DMS114 treated with DMSO at 0.1 percent for 48 hours (cell line): ENCODE results near the gene NR6A1.

Source experiments
- DNase-seq: peaks from one replicate; lab custom pipeline; 2025; ENCODE audit not compliant: unreplicated experiment; lab: John Stamatoyannopoulos, UW

The NR6A1 gene

DNA sequence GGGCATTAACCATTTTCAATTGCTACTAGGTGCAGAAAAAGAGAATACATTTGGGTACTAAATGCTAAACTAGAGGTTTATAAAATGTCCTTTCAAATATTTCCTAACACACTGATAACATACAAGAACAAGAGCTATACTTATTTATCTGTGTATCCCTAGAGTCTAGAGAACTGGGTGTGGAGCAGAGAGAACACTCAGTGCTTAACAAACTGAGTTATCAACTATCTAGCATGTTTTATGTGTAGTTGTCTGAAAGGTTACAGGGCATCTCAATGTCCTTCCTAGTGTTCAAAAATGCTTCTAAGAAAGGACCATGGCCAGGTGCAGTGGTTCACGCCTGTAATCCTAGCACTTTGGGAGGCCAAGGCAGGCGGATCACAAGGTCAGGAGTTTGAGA lies 40.3 kb downstream of the NR6A1 start:
- no peak for DNase-seq

GRCh38 chr9:124726886-124727285 lies 44.2 kb downstream of the NR6A1 start:
- DNase-seq, result no peak

- DNase-seq, result no peak
Measured at GRCh38 chr9:124725068-124725452, 46.1 kb downstream of the NR6A1 start.

- DNase-seq, result no peak
Measured at GRCh38 chr9:124724415-124725067, 46.6 kb downstream of the NR6A1 start.

DNA sequence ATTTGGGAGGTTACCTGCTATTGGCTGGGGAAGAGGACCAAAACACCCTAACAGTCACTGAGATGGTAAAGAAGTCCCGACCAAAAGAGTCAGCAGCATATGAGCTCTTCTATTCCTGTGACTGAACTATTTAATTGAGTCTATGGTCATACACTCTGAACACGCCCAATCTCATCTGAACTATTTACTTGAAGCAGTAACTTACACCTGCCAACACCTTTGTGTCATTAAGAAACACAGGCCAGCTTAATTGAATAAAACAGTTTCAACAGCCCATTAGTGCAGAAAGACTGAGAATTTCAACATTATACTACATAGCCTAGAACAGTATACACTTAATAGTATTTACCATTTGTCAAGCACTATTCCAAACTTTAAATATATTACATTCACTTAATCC lies 47.8 kb downstream of the NR6A1 start:
- no peak for DNase-seq

DNA sequence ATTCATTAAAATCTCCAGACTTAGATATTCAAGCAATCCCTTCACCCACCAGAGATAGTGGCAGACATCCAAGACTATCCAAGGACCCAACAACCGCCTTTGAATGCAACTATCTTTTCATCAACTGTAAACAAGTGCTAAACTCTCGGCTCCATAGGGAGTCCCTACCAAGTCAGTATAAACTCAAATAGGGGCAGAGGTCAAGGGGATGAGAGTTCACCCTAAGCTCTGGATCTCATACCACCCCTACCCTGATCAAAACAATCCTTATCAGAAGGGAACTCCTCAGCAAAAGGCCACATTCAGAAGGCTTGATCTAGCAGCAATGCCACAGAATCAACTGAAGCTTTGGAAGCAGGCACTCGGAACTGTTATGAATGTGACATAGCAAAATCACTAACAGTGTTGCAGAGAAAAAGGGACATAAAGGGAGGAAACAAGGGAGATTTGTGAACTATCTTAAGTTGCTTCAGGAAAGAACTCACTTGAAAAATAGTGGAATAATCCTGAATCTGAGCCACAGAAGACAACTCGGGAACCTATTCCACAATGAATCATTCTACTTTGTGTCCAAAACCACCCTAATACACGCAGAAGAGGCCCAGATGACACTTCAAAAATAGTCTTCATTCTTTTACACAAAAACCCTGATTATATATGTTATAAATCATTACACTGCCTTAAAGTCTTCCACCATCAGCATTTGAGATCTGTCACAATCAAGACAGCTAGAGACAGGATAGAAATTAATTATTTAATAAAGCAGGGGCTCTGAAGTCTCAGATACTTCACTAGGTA lies 49.8 kb downstream of the NR6A1 start:
- no peak for DNase-seq

GRCh38 chr9:124720429-124721108 lies 50.5 kb downstream of the NR6A1 start:
- no peak for DNase-seq

DNA sequence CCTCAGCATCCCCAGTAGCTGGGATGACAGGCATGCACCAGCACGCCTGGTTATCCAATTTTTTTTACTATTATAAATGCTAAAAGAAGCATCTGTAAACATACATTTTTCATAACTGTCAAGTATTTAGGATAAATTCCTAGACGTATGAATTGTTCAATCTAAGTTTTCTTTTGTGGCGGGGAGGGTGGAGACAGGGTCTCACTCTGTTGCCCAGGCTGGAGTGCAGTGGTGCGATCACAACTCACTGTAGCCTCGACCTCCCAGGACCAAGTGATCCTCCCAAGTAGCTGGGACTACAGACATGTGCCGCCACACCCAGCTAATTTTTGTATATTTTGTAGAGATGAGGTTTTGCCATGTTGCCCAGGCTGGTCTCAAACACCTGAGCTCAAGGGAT lies 52.2 kb downstream of the NR6A1 start:
- DNase-seq, result no peak

DNA sequence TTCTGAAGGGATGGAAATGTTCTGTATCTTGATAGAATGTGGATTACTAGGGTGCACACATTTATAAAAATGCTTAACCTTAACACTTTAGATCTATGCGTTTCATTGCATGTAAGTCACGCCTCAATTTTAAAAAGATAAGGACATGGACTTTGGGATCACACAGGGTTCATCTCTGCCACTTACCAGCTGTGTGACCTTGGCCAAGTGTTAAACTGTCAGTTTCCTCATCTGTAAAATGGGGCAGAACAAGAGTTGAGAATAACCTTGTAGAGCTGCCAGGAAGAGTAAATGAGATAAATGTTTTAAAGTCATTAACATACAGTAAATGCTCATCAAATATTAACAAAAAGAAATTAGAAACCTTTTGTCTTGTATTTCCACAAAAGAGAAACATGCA lies 53.5 kb downstream of the NR6A1 start:
- no peak for DNase-seq

DNA sequence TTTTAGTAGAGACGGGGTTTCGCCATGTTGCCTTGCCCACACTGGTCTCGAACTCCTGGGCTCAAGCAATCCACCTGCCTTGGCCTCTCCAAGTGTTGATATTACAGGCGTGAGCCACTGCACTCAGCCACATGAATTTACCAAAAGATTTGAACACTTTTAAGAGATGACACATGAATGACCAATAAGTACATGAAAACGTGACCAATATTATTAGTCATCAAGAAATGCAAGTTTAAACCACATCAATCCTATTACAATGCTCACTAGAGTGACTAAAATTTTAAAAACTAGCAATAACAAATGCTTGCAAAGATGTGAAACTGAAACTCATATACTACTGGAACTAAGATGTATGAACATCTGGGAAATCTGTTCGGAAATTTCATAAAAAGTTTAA lies 54.3 kb downstream of the NR6A1 start:
- DNase-seq, result no peak

- DNase-seq, result no peak
Measured at GRCh38 chr9:124710766-124711165, 60.3 kb downstream of the NR6A1 start.

- DNase-seq, result no peak
Measured at GRCh38 chr9:124709292-124709690, 61.8 kb downstream of the NR6A1 start.

DNA sequence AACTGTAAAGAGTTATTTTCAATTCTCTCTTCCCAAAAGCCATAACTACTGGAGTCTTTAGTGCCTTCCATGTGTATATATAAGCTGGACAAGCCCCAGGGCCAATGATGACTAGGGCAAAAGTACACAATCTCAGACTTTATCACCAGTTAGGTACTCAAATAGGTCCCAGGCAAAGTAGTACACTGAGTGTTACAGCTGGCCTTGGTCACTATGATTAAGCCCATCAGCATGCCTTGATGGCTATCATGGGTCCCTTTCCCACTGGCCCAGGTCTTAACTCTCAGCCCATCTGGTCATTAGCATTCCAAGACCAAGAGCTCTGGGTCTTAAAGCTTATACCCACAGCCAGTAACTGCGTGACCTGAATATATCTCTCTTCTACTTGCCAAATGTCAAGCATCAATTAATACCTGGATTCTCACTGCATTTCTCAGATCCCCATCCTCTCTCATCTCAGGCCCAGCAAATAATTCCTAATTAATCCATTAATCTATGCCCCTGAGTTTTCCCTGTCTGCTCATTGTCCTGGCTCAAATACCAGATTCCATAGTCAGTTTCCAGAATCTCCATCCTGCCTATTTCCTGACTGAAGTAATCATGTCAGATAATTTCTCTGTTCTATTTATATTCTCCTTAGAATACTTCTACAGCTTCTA lies 62.3 kb downstream of the NR6A1 start:
- no peak for DNase-seq

DNA sequence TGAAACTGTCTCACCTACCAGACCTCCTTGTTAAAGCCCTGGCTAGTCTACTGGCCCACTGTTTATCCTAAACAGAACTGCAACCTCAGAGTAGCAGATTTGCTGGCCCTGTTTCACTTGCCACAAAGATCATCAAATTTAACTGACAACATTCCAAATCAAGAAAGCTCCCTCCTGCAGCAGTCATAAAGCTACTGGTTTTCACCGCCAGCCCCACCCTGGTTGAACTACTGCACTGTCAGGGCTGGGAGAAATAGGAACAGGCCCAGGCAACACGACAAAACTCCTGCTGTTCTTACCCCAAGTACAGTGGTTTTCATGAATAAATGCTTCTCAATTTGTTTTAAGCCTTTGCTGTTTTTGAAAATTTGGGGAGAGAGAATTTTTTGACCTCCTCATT lies 63.0 kb downstream of the NR6A1 start:
- DNase-seq, result no peak

DNA sequence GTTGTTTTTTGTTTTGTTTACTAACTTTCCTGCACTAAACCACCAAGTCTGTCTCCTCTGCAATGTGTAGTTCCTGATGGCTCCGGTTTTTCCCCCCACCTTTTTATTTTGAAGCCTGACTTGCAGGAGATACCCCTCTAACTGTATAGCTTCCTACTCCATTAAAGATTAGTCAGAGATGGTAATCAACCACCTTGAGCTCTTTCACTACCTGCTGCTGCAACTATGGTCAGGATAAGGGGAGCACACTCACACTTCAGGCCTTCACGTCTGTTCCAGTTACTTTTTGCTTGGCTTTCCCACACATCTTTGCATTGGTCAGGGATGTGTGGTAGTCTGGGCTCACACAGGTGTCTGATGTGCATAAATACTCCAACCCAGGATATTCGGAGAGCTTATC lies 63.4 kb downstream of the NR6A1 start:
- no peak for DNase-seq

GRCh38 chr9:124706685-124707084 lies 64.4 kb downstream of the NR6A1 start:
- no peak for DNase-seq

- no peak for DNase-seq
Measured at GRCh38 chr9:124699575-124699974, 71.5 kb downstream of the NR6A1 start.

DNA sequence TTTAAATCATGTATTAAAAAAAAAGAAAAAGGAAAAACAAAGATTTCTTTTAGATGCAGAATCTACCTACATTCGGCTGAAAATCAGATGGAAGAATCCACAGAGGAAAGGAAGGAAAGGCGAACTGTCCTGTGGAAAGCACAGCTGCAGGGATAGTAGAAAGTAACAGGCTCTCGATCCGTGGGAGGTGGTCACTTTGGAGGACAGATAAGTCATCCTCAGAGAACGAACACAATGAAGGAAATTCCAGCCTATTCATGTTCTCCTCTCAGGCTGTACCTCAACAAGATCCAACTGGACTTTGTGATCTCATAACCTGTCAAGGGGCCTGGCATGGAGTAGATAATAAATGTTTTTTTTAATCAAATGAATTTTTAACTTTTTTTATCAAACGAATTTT lies 72.8 kb downstream of the NR6A1 start:
- DNase-seq, result no peak

- DNase-seq, result no peak
Measured at GRCh38 chr9:124697326-124698200, 73.5 kb downstream of the NR6A1 start.

GRCh38 chr9:124696101-124696500 lies 75.0 kb downstream of the NR6A1 start:
- no peak for DNase-seq
